Measurements from ENCODE around the gene TXNDC15.

Gene TXNDC15

DNA sequence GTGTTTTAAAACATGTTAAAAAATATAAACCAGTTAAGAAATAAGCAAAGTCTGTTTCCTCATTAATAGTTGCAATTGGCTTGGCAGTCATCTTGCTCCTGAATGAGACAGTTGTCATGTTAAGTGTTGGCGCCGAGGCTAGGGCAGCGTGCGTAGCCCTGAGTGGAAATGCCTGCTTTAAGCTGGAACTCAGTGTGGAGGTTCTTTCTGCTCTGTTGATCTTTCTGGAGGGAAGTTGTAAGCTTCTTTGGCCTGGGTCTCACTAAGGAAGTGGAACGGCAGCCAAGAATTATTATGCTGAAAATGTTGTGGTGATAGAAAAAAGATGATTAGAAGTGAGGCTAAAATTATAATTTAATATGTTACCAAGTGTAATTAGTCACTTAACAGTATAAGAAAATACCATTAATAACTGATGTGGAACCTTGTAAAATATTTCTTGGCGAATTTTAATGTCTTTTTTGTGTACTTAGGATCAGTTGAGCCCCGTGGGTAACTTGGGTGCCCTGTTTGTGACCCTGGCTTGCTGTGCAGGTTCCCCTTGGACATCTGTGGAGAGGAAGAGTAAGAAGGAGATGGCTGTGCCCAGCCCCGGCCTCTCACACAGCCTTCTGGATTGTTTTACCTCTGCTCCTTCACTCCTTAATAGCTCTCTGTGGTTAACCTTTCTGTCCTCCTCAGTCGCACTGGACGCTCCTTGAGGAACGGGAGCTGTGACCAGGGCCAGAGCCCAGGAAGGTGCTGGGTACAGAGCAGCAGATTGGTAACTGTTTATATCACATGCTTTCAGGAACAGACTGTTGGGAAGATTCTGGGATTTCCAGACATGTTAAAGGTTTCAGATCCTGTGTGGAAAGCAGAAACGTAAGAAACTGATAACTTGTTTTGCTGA lies 61.8 kb downstream of the TXNDC15 start:
- H3K36me3 ChIP-seq (ENCODE audit: insufficient read depth, low read depth, low read length): peaks cover 30% of the 10 kb centered on the region; the same call in 1 of the 2 replicates
- H3K9me3 ChIP-seq (ENCODE audit: insufficient read depth, low read depth, low read length): no peaks in the 10 kb centered on the region
- H3K27ac ChIP-seq (ENCODE audit: low read length): no peak overlapping the region
- H3K9ac ChIP-seq (ENCODE audit: low read depth, low read length): no peak overlapping the region
- peaks cover 3% of the 10 kb centered on the region; the same call in 1 of the 2 replicates for H3K4me1 ChIP-seq (ENCODE audit: insufficient read depth, low read length)
- no peaks in the 10 kb centered on the region for H3K27me3 ChIP-seq (ENCODE audit: insufficient read depth, low read length)
- H3K4me3 ChIP-seq (ENCODE audit: low read length): no peak overlapping the region

DNA sequence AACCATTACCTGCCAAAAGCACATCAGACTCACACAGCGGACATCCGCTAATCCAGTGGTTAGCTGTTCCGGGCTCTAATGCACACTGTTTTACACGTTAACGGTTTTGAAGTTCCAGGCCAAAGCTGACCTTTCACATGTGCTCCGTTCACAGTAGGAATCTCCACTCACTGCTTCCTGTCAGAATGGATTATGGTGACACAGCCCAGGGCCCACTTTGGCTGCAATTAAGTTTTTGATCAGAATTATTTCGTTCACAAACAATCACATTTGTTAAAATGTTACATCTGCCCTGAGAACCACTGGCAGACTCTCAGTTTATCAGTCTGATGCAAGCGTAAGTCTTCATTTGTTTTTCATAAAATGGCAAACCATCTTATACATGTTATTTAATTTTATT lies 63.4 kb downstream of the TXNDC15 start:
- Histone ChIP-seq H3K27ac (ENCODE audit: low read length) (no peak overlapping the region), H3K36me3 (ENCODE audit: insufficient read depth, low read depth, low read length) (peaks cover 30% of the 10 kb centered on the region; the same call in 1 of the 2 replicates), H3K9me3 (ENCODE audit: insufficient read depth, low read depth, low read length) (no peaks in the 10 kb centered on the region), H3K27me3 (ENCODE audit: insufficient read depth, low read length) (no peaks in the 10 kb centered on the region), H3K4me1 (ENCODE audit: insufficient read depth, low read length) (no peaks in the 10 kb centered on the region), H3K9ac (ENCODE audit: low read depth, low read length) (no peak overlapping the region), H3K4me3 (ENCODE audit: low read length) (no peak overlapping the region)

DNA sequence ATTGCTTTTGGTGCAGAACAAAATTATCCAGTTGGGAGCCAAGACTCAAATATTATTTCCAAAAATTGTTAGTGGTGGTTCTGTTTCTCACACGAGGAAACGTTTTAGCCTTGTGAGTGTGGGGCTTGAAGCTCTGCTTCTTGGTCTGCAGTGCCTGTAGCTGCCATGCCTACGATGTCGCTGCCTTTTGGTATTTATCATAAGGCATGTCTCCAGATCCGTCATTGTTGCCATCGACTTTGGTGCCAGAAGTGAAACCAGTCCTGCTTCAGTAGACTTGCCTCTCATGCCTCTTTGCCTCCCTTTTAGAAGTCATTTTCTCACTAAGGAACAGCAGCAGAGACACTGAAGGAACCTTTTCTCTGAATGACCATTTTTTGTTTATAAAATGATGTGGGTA lies 63.9 kb downstream of the TXNDC15 start:
- Histone ChIP-seq H3K4me1 (ENCODE audit: insufficient read depth, low read length) (no peaks in the 10 kb centered on the region), H3K27me3 (ENCODE audit: insufficient read depth, low read length) (no peaks in the 10 kb centered on the region), H3K9ac (ENCODE audit: low read depth, low read length) (no peak overlapping the region), H3K4me3 (ENCODE audit: low read length) (no peak overlapping the region), H3K27ac (ENCODE audit: low read length) (no peak overlapping the region), H3K36me3 (ENCODE audit: insufficient read depth, low read depth, low read length) (peaks cover 28% of the 10 kb centered on the region; the same call in 1 of the 2 replicates), H3K9me3 (ENCODE audit: insufficient read depth, low read depth, low read length) (no peaks in the 10 kb centered on the region)

DNA sequence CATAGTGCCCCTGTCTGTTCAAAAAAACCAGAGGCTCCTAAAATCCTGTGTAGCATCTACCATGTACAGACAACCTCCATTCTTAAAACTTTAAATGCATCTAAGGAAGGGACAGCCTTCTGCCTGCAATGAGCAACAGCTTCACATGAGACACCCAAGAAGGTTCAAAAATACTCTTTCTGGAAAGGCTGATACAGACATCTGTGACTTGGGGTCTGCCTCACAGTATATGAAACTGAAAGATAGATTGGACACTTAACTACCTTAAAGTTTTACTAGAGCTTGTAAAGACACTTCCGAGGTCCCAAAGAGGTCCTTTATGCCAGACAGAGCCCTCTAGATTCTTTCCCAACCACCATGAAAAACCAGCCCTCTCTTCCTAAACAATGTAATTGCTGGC lies 65.3 kb downstream of the TXNDC15 start:
- Histone ChIP-seq H3K4me3 (ENCODE audit: low read length) (no peak overlapping the region), H3K27me3 (ENCODE audit: insufficient read depth, low read length) (no peaks in the 10 kb centered on the region), H3K36me3 (ENCODE audit: insufficient read depth, low read depth, low read length) (peaks cover 21% of the 10 kb centered on the region; the same call in 1 of the 2 replicates), H3K4me1 (ENCODE audit: insufficient read depth, low read length) (no peaks in the 10 kb centered on the region), H3K27ac (ENCODE audit: low read length) (no peak overlapping the region), H3K9me3 (ENCODE audit: insufficient read depth, low read depth, low read length) (no peaks in the 10 kb centered on the region), H3K9ac (ENCODE audit: low read depth, low read length) (no peak overlapping the region)

DNA sequence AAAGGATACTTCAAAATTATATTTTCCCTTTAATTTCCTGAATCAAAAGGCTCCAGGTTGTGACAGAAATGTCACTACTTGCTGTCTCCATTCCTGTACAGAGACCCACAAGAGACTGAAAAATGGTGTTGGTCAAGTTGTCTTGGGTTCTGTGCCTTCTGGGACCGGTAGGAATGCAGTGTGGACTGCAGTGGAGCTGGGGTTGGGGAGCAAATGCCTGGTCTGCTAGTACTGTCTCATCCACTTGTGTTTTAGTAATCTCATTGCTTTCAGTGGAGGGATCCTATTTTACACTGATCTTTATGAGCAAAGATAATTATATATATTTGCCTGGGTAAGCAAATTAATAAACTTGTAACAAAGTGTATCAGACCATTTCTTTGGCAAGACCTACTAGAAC lies 69.4 kb downstream of the TXNDC15 start:
- H3K4me1 ChIP-seq (ENCODE audit: insufficient read depth, low read length): no peaks in the 10 kb centered on the region
- no peak overlapping the region for H3K9ac ChIP-seq (ENCODE audit: low read depth, low read length)
- no peaks in the 10 kb centered on the region for H3K36me3 ChIP-seq (ENCODE audit: insufficient read depth, low read depth, low read length)
- H3K27me3 ChIP-seq (ENCODE audit: insufficient read depth, low read length): no peaks in the 10 kb centered on the region
- H3K4me3 ChIP-seq (ENCODE audit: low read length): no peak overlapping the region
- H3K9me3 ChIP-seq (ENCODE audit: insufficient read depth, low read depth, low read length): no peaks in the 10 kb centered on the region
- no peak overlapping the region for H3K27ac ChIP-seq (ENCODE audit: low read length)

DNA sequence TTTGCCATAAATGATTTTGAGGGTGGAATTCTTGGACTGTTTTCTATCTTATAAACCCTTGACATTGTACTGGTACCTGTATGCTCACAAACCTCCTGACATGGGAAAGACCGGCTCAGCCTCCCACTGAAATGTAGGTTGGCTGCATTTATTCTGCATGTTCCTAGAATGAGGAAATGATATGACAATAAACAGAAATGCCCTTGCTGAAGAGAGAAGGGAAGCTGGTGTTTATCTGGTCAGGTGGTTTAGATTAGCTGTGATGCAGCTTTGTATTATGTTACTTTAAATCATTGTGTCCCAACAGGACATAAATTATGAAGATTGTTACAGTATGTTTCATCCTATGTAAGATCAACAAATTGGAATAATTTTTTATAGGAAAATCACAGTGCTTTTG lies 70.5 kb downstream of the TXNDC15 start:
- Histone ChIP-seq H3K27ac (ENCODE audit: low read length) (no peak overlapping the region), H3K36me3 (ENCODE audit: insufficient read depth, low read depth, low read length) (no peaks in the 10 kb centered on the region), H3K27me3 (ENCODE audit: insufficient read depth, low read length) (no peaks in the 10 kb centered on the region), H3K9me3 (ENCODE audit: insufficient read depth, low read depth, low read length) (no peaks in the 10 kb centered on the region), H3K9ac (ENCODE audit: low read depth, low read length) (no peak overlapping the region), H3K4me1 (ENCODE audit: insufficient read depth, low read length) (no peaks in the 10 kb centered on the region), H3K4me3 (ENCODE audit: low read length) (no peak overlapping the region)

DNA sequence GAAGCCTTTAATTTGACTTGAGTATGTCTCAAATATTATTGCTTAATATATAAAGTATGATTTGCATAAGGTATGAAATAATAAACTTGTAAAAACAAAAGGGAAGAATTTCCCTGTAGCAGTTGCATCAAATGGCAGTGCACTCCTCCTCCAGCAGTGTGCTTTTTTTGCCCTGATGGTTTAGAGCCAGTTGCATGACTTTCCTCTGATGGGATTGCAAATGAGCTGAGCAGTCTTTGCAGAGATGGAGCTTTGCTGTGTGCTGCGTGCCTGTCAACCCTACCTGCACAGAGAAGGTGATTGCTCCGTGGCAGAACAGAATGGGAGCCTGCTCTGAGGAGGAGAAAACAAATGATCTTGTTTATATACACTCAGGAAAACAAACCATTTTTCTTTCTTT lies 70.9 kb downstream of the TXNDC15 start:
- H3K9me3 ChIP-seq (ENCODE audit: insufficient read depth, low read depth, low read length): no peaks in the 10 kb centered on the region
- H3K27me3 ChIP-seq (ENCODE audit: insufficient read depth, low read length): no peaks in the 10 kb centered on the region
- H3K4me1 ChIP-seq (ENCODE audit: insufficient read depth, low read length): no peaks in the 10 kb centered on the region
- no peak overlapping the region for H3K9ac ChIP-seq (ENCODE audit: low read depth, low read length)
- H3K4me3 ChIP-seq (ENCODE audit: low read length): no peak overlapping the region
- H3K27ac ChIP-seq (ENCODE audit: low read length): no peak overlapping the region
- H3K36me3 ChIP-seq (ENCODE audit: insufficient read depth, low read depth, low read length): no peaks in the 10 kb centered on the region

DNA sequence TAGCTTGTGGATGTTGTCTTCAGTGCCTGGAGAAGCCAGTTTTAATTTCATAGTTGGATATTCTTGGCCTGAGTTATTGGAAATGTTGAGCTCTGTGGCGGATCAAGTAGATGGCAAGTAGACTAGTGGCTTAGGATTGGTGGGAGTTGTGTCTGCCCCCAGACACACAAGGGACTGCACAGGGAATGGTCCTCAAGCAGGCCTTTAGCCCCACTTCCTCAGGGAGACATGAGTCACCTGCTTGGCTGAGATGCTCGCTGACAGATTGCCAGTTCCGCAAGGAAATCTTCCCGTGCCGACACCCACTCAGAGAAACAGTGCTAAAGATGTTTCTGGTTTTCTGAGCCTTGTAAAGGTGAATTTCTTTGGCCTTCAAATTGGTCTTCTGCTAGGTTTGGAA lies 74.7 kb downstream of the TXNDC15 start:
- Histone ChIP-seq H3K27ac (ENCODE audit: low read length) (no peak overlapping the region), H3K4me3 (ENCODE audit: low read length) (no peak overlapping the region), H3K27me3 (ENCODE audit: insufficient read depth, low read length) (no peaks in the 10 kb centered on the region), H3K9ac (ENCODE audit: low read depth, low read length) (no peak overlapping the region), H3K9me3 (ENCODE audit: insufficient read depth, low read depth, low read length) (peaks cover under 1% of the 10 kb centered on the region; the same call in 1 of the 2 replicates), H3K4me1 (ENCODE audit: insufficient read depth, low read length) (no peaks in the 10 kb centered on the region), H3K36me3 (ENCODE audit: insufficient read depth, low read depth, low read length) (no peaks in the 10 kb centered on the region)

DNA sequence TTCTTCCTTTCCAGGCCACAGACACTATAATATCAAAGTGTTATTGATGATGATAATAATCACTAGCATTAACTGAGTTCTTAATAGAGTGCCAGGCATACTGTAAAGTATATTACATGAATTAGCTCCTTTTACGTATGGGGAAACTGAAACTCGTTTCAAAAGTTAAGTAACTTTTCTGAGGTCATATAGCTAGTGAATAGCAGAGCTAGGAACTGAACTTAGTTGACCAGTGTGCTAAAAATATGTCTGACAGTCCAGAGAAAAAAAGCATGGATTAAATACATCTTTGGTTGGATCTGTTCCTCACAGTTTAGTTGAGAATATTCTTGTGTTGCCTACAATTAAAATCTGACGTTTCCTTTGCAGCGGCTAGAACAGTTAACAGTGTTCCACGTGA lies 75.1 kb downstream of the TXNDC15 start:
- H3K27me3 ChIP-seq (ENCODE audit: insufficient read depth, low read length): no peaks in the 10 kb centered on the region
- H3K4me3 ChIP-seq (ENCODE audit: low read length): no peak overlapping the region
- H3K36me3 ChIP-seq (ENCODE audit: insufficient read depth, low read depth, low read length): no peaks in the 10 kb centered on the region
- no peak overlapping the region for H3K9ac ChIP-seq (ENCODE audit: low read depth, low read length)
- H3K4me1 ChIP-seq (ENCODE audit: insufficient read depth, low read length): no peaks in the 10 kb centered on the region
- peaks cover 5% of the 10 kb centered on the region; the same call in 1 of the 2 replicates for H3K9me3 ChIP-seq (ENCODE audit: insufficient read depth, low read depth, low read length)
- no peak overlapping the region for H3K27ac ChIP-seq (ENCODE audit: low read length)

Measured in iPS-20b (cell line).